Effector memory CD8-positive, alpha-beta T cell (primary cell): ENCODE results near the gene RBMS1.
"Not testable (repeated sequence)": the region's sequence is repeated elsewhere in the genome, so short reads cannot be mapped to it uniquely, and the experiment has no call there.

ENCODE experiments used
- ATAC-seq: fragments of 150-1000 bp; cut with Tn5 transposase; replicated peaks from 2 replicates; pipeline ENCODE4 v1.10.0; 2021; ENCODE audit warnings: mild to moderate bottlenecking, moderate library complexity
- DNase-seq, 3 experiments: peaks; one replicate each; pipeline ENCODE4 v3.0.0; 2021
- H3K27ac Mint-ChIP-seq, 2 donors: one replicate each; pipeline ENCODE4 v1.8.0; 2022; ENCODE audit warnings: mild to moderate bottlenecking in 2 of 2, mixed read lengths in 2 of 2, moderate library complexity in 2 of 2
- H3K27me3 Mint-ChIP-seq, 2 donors: one replicate each; pipeline ENCODE4 v1.8.0; 2022; ENCODE audit warnings: mixed read lengths in 2 of 2
- H3K36me3 Mint-ChIP-seq: one replicate; pipeline ENCODE4 v1.8.0; 2022; ENCODE audit warnings: mild to moderate bottlenecking, moderate library complexity, mixed read lengths; ENCODE audit not compliant: insufficient read depth
- H3K4me1 Mint-ChIP-seq, 2 donors: one replicate each; pipeline ENCODE4 v1.8.0; 2022; ENCODE audit warnings: low read depth in 2 of 2, mixed read lengths in 2 of 2
- H3K4me3 Mint-ChIP-seq, 2 donors: one replicate each; pipeline ENCODE4 v1.8.0; 2022; ENCODE audit warnings: mild to moderate bottlenecking in 2 of 2, mixed read lengths in 2 of 2, moderate library complexity in 2 of 2
- H3K9me3 Mint-ChIP-seq, 2 donors: one replicate each; pipeline ENCODE4 v1.8.0; 2022; ENCODE audit warnings: mixed read lengths in 2 of 2

The RBMS1 gene

DNA sequence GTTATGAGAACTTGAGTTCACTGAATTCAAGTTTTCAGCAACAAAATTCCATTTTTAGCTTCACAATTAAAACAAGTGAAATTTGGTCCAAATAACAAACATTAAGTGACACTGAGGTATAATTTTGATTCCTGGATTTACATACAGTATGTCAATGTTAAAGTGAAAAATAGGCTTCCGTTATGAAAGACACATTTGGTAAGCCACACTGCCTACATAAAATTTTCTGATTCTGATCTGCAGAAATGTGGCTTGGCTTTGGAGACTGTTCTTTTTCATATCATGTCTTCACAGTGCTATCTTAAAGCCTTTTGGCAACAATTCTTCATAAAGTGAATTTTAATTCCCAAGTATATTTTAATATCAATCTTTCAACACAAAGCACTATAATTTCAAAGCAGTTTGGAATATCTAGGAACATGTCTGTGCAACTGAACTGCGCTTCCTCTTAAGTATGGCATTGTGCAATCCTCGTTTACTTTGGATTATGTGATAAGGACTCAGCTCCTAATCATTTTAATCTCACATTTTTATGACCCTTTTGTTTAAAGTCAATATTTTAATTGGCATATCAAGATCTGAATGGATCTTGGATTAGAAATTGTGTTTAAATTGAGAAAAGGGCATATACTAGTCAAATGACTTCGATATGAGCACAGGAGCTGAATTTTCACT is 60.0 kb downstream of the RBMS1 start:
- H3K27ac Mint-ChIP-seq = no peak overlapping the region
- H3K4me3 Mint-ChIP-seq = no peak overlapping the region
- peaks cover 11 to 22% of the 10 kb centered on the region in 2 donors for H3K4me1 Mint-ChIP-seq
- no peak for ATAC-seq
- no peaks in the 10 kb centered on the region for H3K27me3 Mint-ChIP-seq
- no peak for DNase-seq
- H3K9me3 Mint-ChIP-seq = no peaks in the 10 kb centered on the region
- peaks cover 3% of the 10 kb centered on the region for H3K36me3 Mint-ChIP-seq

DNA sequence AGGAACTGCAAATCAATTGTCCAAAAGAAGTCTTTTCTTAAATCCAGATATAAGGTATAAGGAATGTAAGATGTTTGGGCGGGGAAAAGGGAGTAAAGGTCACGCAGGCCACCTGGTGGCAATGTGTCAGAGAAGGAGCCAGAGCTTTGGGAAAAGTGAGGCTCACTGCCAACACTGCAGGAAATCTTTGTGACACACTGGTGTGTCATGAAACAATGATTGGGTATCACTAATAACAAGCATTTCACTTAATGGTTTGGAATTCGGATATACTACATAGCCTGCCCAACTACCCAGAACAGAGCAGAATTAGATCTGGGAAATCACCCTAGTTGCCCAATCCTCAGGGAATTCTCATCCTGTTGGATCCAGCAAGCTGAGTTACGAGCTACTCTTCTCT is 61.0 kb downstream of the RBMS1 start:
- no peak overlapping the region for H3K27ac Mint-ChIP-seq
- H3K36me3 Mint-ChIP-seq = peaks cover 3% of the 10 kb centered on the region
- no peak overlapping the region for H3K4me3 Mint-ChIP-seq
- no peaks in the 10 kb centered on the region for H3K27me3 Mint-ChIP-seq
- H3K4me1 Mint-ChIP-seq = peaks cover 19 to 27% of the 10 kb centered on the region in 2 donors
- DNase-seq (no peak), ATAC-seq (no peak)
- no peaks in the 10 kb centered on the region for H3K9me3 Mint-ChIP-seq

DNA sequence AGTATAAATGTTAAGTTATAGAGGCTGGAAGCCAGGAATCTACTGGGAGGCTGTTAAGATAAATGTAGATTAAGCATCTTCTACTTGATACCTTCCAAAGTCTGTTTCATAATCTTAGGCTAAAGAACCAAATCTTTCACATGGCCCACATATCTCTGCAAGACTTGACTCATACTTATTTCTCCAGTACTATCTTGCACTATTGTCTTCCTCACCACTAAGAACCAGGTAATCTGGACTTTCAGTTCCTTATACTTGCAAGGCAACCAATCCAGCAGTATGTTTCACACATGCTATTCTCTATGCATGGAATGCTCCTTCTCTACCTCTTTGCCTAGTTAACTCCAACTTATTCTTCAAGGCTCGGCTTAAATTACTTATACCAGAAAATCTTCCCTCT is 62.2 kb downstream of the RBMS1 start:
- peaks cover 22 to 25% of the 10 kb centered on the region in 2 donors for H3K4me1 Mint-ChIP-seq
- peaks cover 3% of the 10 kb centered on the region for H3K36me3 Mint-ChIP-seq
- DNase-seq (no peak), ATAC-seq (no peak)
- peak overlapping the region; percentile 3 to 82 for H3K27ac Mint-ChIP-seq
- H3K27me3 Mint-ChIP-seq = no peaks in the 10 kb centered on the region
- H3K9me3 Mint-ChIP-seq = no peaks in the 10 kb centered on the region
- no peak overlapping the region for H3K4me3 Mint-ChIP-seq

DNA sequence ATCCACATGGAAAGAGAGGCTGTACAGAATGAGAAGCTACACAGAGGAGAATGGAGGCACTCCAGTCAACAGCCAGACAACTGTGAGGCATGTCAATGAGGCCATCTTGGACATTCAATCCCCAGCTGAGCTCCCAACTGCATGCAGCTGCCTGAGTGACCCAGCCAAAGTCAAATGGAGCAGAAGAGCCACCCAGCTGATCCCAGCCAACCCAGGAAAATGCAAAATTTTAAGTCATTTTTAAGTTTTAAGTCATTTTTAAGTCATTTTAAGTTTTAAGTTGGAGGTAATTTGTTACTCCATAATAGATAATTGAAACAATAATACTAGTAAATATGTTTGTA is 63.6 kb downstream of the RBMS1 start:
- H3K4me3 Mint-ChIP-seq = no peak overlapping the region
- H3K27ac Mint-ChIP-seq = peak overlapping the region; percentile 82 to 86
- no peaks in the 10 kb centered on the region for H3K9me3 Mint-ChIP-seq
- DNase-seq (no peak), ATAC-seq (no peak)
- H3K4me1 Mint-ChIP-seq = peaks cover 31 to 35% of the 10 kb centered on the region in 2 donors
- H3K27me3 Mint-ChIP-seq = no peaks in the 10 kb centered on the region
- peaks cover 3% of the 10 kb centered on the region for H3K36me3 Mint-ChIP-seq

GRCh38 chr2:160429248-160430000 is 64.2 kb downstream of the RBMS1 start:
- peak; percentile 56 for ATAC-seq
- H3K4me1 Mint-ChIP-seq = peaks cover 31 to 35% of the 10 kb centered on the region in 2 donors

GRCh38 chr2:160428405-160428763 is 65.2 kb downstream of the RBMS1 start:
- peak overlapping the region; percentile 42 to 86 for H3K27ac Mint-ChIP-seq

More at GRCh38 chr2:160429248-160430000, 64.2 kb downstream of the RBMS1 start:
- DNase-seq = no peak
- H3K4me3 Mint-ChIP-seq = peak overlapping the region; percentile 66 to 79
- peaks cover 3% of the 10 kb centered on the region for H3K36me3 Mint-ChIP-seq
- no peaks in the 10 kb centered on the region for H3K9me3 Mint-ChIP-seq
- no peaks in the 10 kb centered on the region for H3K27me3 Mint-ChIP-seq
- peak overlapping the region; percentile 82 to 86 for H3K27ac Mint-ChIP-seq

DNA sequence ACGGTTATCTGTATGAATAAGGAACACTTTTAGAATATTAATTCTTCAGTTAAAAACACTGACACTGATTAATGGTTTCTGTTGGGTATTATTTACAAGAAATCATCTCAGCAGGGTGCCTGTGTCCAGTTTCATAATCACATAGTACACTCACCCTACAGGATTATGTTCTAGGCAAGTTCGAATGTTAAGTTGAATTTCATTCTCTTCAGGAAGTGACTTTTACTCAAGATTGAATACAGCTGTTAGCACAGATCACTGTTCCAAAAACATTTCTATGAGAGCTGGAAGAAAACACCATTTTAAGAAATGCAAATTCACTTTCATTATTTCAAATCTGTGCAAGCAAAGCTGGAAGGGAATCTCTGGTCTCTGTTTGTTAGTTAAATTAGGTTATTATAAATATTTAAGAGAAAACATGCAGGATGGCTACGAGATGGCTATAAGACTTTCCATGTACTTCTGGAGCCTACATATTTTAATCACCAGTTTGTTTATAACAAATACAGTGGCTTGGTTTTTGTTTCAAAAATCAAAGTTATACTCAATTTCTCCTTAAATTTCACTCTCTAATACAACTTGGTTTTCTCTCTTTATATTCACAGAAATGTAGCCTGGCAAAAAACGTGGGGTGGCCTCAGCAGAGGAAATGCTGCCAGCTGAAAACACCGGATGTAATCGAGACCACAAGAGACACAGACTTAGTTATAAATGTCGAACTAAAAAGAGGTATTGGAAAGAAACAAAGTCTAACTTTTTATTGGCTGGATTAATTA is 65.8 kb downstream of the RBMS1 start:
- Mint-ChIP-seq H3K4me1 (peaks cover 37 to 44% of the 10 kb centered on the region in 2 donors), H3K36me3 (peaks cover 7% of the 10 kb centered on the region), H3K9me3 (no peaks in the 10 kb centered on the region)

More at GRCh38 chr2:160428405-160428763, 65.2 kb downstream of the RBMS1 start:
- ATAC-seq = no peak
- H3K27me3 Mint-ChIP-seq = no peaks in the 10 kb centered on the region
- H3K4me3 Mint-ChIP-seq = peak overlapping the region; percentile 66 to 79
- peaks cover 6% of the 10 kb centered on the region for H3K36me3 Mint-ChIP-seq
- no peak for DNase-seq
- peaks cover 34 to 39% of the 10 kb centered on the region in 2 donors for H3K4me1 Mint-ChIP-seq
- H3K9me3 Mint-ChIP-seq = no peaks in the 10 kb centered on the region

GRCh38 chr2:160426604-160427003 is 67.0 kb downstream of the RBMS1 start:
- peak overlapping the region; percentile 20 to 50 for H3K4me3 Mint-ChIP-seq
- peak overlapping the region; percentile 55 to 67 for H3K27ac Mint-ChIP-seq
- H3K36me3 Mint-ChIP-seq = peaks cover 8% of the 10 kb centered on the region
- ATAC-seq (no peak), DNase-seq (no peak)
- no peaks in the 10 kb centered on the region for H3K27me3 Mint-ChIP-seq
- H3K4me1 Mint-ChIP-seq = peaks cover 48 to 54% of the 10 kb centered on the region in 2 donors
- H3K9me3 Mint-ChIP-seq = no peaks in the 10 kb centered on the region

More for the DNA sequence above, 65.8 kb downstream of the RBMS1 start:
- ATAC-seq = peak; percentile 94
- H3K27me3 Mint-ChIP-seq = no peaks in the 10 kb centered on the region
- DNase-seq = peak; percentile 36 to 44 (median 43)
- peak overlapping the region; percentile 66 to 79 for H3K4me3 Mint-ChIP-seq
- H3K27ac Mint-ChIP-seq = peak overlapping the region; percentile 42 to 86

GRCh38 chr2:160425434-160426151 is 68.0 kb downstream of the RBMS1 start:
- DNase-seq (no peak), ATAC-seq (no peak)
- Mint-ChIP-seq H3K4me3 (peak overlapping the region; percentile 41 to 50), H3K4me1 (peaks cover 47 to 60% of the 10 kb centered on the region in 2 donors), H3K27me3 (no peaks in the 10 kb centered on the region), H3K9me3 (no peaks in the 10 kb centered on the region), H3K36me3 (peaks cover 5% of the 10 kb centered on the region), H3K27ac (peak overlapping the region; percentile 55 to 67)

DNA sequence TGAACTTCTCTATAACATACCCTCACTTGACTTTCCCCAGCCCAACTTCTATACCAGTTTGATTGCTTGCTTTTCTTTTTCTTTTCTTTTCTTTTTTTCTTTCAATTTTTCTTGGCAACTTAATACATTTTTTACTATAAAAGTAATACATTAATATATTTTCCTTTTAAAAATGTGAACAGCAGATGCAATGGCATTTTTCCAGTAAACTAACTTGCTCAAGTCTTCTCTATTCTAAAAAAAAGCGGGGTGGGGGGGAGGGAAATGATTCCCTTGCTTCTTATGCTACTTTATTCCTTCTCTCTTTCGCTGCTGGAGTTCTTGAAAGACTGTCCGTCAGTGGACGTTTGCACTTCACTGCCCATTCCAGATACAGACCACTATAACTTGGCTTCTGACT is 70.5 kb downstream of the RBMS1 start:
- DNase-seq = no peak
- H3K4me1 Mint-ChIP-seq = peaks cover 45 to 61% of the 10 kb centered on the region in 2 donors
- H3K4me3 Mint-ChIP-seq = peak overlapping the region; percentile 47 to 58
- no peaks in the 10 kb centered on the region for H3K9me3 Mint-ChIP-seq
- no peaks in the 10 kb centered on the region for H3K27me3 Mint-ChIP-seq
- H3K36me3 Mint-ChIP-seq = peaks cover 5% of the 10 kb centered on the region
- ATAC-seq = no peak
- peak overlapping the region; percentile 12 to 61 for H3K27ac Mint-ChIP-seq

DNA sequence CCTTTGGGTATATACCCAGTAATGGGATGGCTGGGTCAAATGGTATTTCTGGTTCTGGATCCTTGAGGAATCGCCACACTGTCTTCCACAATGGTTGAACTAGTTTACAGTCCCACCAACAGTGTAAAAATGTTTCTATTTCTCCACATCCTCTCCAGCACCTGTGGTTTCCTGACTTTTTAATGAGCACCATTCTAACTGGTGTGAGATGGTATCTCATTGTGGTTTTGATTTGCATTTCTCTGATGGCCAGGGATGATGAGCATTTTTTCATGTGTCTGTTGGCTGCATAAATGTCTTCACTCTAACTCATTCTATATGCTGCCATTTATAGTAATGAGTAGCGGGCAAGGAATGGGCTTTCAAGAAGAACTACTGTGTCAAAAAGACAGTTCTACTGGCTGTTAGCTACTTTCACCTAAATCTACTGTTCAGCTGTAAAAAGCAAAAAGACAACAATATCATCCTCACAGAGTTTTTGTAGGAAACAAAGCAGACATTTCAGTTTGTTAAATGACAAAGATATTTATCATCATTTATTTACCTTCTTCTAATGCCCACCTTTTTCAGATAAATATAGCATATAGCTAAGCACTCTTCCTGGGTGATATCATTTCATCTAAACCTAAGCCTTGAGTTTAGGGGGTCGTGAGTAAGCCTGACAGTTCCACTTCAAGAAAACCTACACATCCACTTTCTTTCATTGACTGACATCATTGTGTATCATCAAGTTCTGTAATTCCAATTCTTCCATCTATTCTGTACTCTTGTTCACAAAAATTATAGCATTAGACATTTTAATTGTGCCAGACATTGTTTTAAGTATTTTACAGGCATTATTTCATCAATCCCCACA is 71.7 kb downstream of the RBMS1 start:
- not testable (repeated sequence) for H3K36me3 Mint-ChIP-seq, H3K27me3 Mint-ChIP-seq, H3K9me3 Mint-ChIP-seq
- peak overlapping the region; percentile 12 to 61 for H3K27ac Mint-ChIP-seq
- ATAC-seq (peak; percentile 66), DNase-seq (peak in 2 of 3 experiments; percentile 15 to 28)
- H3K4me1 Mint-ChIP-seq = peaks cover 47 to 60% of the 10 kb centered on the region in 2 donors
- H3K4me3 Mint-ChIP-seq = peak overlapping the region; percentile 47 to 58

DNA sequence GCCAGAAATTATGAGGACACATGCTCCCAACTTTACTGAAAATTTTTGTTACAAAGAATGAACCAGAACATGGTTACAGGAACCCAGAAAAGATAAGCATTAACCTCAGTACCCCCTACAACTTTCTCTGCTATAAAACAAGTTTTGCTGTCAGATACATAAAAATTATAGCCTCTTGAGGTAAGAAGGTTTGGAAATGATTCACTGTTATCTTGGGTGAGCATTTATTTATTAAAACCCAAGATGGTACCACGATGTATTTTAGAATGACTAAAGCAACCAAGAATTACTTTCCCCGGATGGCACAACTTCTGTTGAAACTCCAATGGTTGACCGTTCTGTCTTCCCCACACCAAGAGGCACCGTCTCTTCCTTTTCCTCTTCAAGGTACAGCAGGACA is 72.9 kb downstream of the RBMS1 start:
- no peaks in the 10 kb centered on the region for H3K9me3 Mint-ChIP-seq
- no peak overlapping the region for H3K27ac Mint-ChIP-seq
- H3K4me1 Mint-ChIP-seq = peaks cover 40 to 51% of the 10 kb centered on the region in 2 donors
- no peaks in the 10 kb centered on the region for H3K27me3 Mint-ChIP-seq
- peak overlapping the region in 1 of 2 donors; percentile 58 for H3K4me3 Mint-ChIP-seq
- ATAC-seq (no peak), DNase-seq (no peak)
- peaks cover 5% of the 10 kb centered on the region for H3K36me3 Mint-ChIP-seq
